Muscle layer of colon (tissue), 2 donors: Measurements from ENCODE around the gene KANSL1L.

Source experiments
- H3K27ac ChIP-seq: one replicate; pipeline ENCODE4 v1.7.0; 2013; ENCODE audit warnings: low read depth, mild to moderate bottlenecking, low read length, moderate library complexity
- H3K27me3 ChIP-seq, 2 donors: one replicate each; pipeline ENCODE4 v1.7.0; 2013; ENCODE audit warnings: low read length in 2 of 2, mild to moderate bottlenecking in 2 of 2; ENCODE audit not compliant: insufficient read depth in 2 of 2, control insufficient read depth in 1 of 2
- H3K36me3 ChIP-seq: one replicate; pipeline ENCODE4 v1.7.0; 2013; ENCODE audit warnings: mild to moderate bottlenecking, low read length; ENCODE audit not compliant: insufficient read depth
- H3K4me1 ChIP-seq: one replicate; pipeline ENCODE4 v1.7.0; 2013; ENCODE audit warnings: mild to moderate bottlenecking, low read length; ENCODE audit not compliant: insufficient read depth
- H3K4me3 ChIP-seq, 2 donors: one replicate each; pipeline ENCODE4 v1.7.0; 2013; ENCODE audit warnings: low read length in 2 of 2, low read depth in 1 of 2, mild to moderate bottlenecking in 1 of 2, moderate library complexity in 1 of 2
- H3K9ac ChIP-seq: one replicate; pipeline ENCODE4 v1.7.0; 2013; ENCODE audit warnings: low read length
- H3K9me3 ChIP-seq: one replicate; pipeline ENCODE4 v1.7.0; 2013; ENCODE audit warnings: mild to moderate bottlenecking, low read length
- donor health status: abdominal sarcoma.
- donor health status: Adenocarcinoma of cecum.

KANSL1L gene

DNA sequence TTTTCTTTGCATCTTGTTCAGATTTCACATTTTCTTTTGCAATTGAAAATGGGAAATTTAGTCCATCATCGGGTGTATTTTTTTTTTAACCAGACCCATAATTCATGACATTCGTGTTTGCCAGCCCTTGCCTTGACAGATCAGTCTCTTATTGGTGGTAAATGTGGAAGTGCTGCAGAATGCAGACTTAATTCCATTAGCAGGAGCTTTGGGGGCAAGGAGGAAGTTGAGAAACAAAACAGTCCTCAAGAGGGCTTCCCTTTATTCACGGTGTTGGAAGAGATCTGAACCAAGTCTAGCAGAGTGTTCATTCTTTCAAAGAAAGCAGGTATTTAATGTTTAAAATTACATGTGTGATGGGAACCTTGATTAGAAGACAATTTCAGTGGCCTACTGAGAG is 185.3 kb downstream of the KANSL1L start:
- Histone ChIP-seq H3K36me3 (no peaks in the 10 kb centered on the region), H3K9ac (no peak overlapping the region), H3K27ac (no peak overlapping the region), H3K4me1 (no peaks in the 10 kb centered on the region), H3K9me3 (no peaks in the 10 kb centered on the region), H3K4me3 (no peak overlapping the region), H3K27me3 (no peaks in the 10 kb centered on the region)

DNA sequence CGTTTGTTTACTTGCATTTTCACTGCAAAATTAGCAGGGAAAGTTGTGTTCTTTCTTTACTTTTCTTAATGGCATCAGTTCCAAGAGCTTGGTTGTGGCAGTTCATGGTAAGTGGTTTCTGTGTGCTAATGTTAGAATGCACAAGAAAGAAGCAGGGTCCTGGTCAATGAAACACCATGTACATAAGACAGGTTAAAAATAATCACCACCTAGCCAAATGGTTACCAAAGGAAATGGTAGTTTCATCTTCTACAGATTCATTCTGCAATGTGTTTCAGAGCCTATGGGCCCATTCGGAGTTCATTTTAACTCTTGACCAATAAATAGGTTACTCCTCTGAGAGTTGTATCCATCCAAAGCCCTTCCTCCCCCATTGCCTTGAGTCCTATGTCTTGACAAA is 186.9 kb downstream of the KANSL1L start:
- no peaks in the 10 kb centered on the region for H3K4me1 ChIP-seq

GRCh38 chr2:209977386-209978239 is 193.6 kb downstream of the KANSL1L start:
- H3K27ac ChIP-seq: no peak overlapping the region
- no peak overlapping the region for H3K9ac ChIP-seq
- no peaks in the 10 kb centered on the region for H3K36me3 ChIP-seq
- H3K4me1 ChIP-seq: no peaks in the 10 kb centered on the region
- no peaks in the 10 kb centered on the region for H3K9me3 ChIP-seq
- H3K27me3 ChIP-seq: no peaks in the 10 kb centered on the region
- no peak overlapping the region for H3K4me3 ChIP-seq

More for the DNA sequence above, 186.9 kb downstream of the KANSL1L start:
- no peaks in the 10 kb centered on the region for H3K9me3 ChIP-seq
- H3K9ac ChIP-seq: no peak overlapping the region
- H3K27me3 ChIP-seq: no peaks in the 10 kb centered on the region
- no peak overlapping the region for H3K4me3 ChIP-seq
- H3K36me3 ChIP-seq: no peaks in the 10 kb centered on the region
- no peak overlapping the region for H3K27ac ChIP-seq

DNA sequence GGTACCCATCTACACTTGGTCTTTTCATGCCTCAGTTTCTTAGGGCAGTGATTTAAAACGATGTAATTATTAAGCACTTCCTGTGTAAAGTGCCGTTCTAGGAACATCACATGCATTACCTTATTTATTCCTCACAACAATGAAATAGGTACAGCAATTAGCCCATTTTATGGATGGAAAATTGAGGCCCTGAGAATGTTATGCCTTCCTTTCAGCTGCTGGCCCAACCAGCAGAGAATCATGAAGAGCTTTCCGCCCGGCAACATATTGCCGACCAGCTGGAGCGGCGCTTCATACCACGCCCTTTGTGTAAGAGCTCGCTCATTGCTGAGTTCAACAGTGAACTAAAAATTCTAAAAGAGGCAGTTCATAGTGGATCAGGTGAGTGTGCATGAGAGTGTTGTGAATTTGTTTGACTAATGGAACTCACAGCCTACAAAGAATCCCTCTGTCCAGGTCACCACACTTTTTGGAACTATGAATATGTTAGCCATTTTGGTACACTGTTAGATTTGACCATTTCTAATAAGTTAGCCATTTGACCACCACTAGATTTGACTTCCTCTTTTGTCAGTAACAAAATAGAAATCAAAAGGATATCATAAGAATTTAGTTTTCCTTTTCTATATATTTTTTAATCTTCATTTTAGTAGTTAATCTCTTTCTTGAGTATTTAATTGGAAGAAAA is 194.4 kb downstream of the KANSL1L start:
- Histone ChIP-seq H3K4me3 (no peak overlapping the region), H3K36me3 (no peaks in the 10 kb centered on the region), H3K27me3 (no peaks in the 10 kb centered on the region), H3K4me1 (no peaks in the 10 kb centered on the region), H3K9ac (no peak overlapping the region), H3K9me3 (no peaks in the 10 kb centered on the region), H3K27ac (no peak overlapping the region)

DNA sequence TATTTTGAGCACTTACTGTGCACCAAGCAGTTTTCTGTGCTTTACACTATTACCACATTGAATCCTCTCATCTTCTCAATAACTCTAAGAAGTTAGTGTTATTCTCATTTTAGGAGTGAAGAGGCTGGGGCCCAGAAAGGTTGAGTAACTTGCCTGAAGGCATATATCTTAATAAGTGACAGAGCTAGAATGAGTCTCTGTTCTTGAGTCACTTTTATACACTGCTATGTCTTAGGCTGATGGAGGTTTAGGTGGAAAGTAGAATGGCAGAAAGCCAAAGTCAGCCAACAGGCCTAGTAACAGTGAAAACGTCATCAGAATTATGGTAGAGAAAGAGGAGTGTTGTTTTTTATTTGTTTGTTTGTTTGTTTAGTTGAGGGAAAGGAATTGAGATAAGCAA is 196.6 kb downstream of the KANSL1L start:
- Histone ChIP-seq H3K27ac (no peak overlapping the region), H3K4me3 (no peak overlapping the region), H3K9ac (no peak overlapping the region), H3K36me3 (no peaks in the 10 kb centered on the region), H3K27me3 (no peaks in the 10 kb centered on the region), H3K4me1 (no peaks in the 10 kb centered on the region), H3K9me3 (no peaks in the 10 kb centered on the region)

GRCh38 chr2:209973328-209973727 is 197.9 kb downstream of the KANSL1L start:
- no peaks in the 10 kb centered on the region for H3K27me3 ChIP-seq
- no peak overlapping the region for H3K27ac ChIP-seq
- no peak overlapping the region for H3K4me3 ChIP-seq
- H3K4me1 ChIP-seq: no peaks in the 10 kb centered on the region
- H3K9ac ChIP-seq: no peak overlapping the region
- H3K36me3 ChIP-seq: no peaks in the 10 kb centered on the region
- no peaks in the 10 kb centered on the region for H3K9me3 ChIP-seq
